Astrocyte (in vitro differentiated cells and primary cell): ENCODE data around the gene CCDC141. TPM values are rescaled to one million over a fixed set of nuclear protein-coding genes. Genes with fewer than 3 reads are reported as not detected.
A peak's percentile ranks its signal among the peaks of the same experiment; 100 is the strongest.

Experiments used
- DNase-seq: peaks from one replicate; pipeline ENCODE4 v3.0.0-alpha.2; 2010; ENCODE audit warnings: low read depth
- FAIRE-seq: peaks from 2 replicates; lab custom pipeline; 2011; peaks lifted over from hg19 to GRCh38; lab: Jason Lieb, UNC
- H2AFZ ChIP-seq: 2 replicates; pipeline ENCODE4 v1.6.0; 2012; ENCODE audit warnings: low read depth, low read length, inconsistent platforms
- H3K27ac ChIP-seq: 2 replicates; pipeline ENCODE4 v1.5.1; 2011; ENCODE audit warnings: low read depth, low read length, inconsistent platforms
- H3K27me3 ChIP-seq: 2 replicates; pipeline ENCODE4 v1.6.0; 2011; ENCODE audit warnings: low read length, inconsistent platforms; ENCODE audit not compliant: insufficient read depth
- H3K36me3 ChIP-seq: 2 replicates; pipeline ENCODE4 v1.5.1; 2011; ENCODE audit warnings: low read length, inconsistent platforms; ENCODE audit not compliant: insufficient read depth
- H3K4me1 ChIP-seq: 2 replicates; pipeline ENCODE4 v1.5.1; 2011; ENCODE audit warnings: low read length, inconsistent platforms; ENCODE audit not compliant: insufficient read depth
- H3K4me2 ChIP-seq: 2 replicates; pipeline ENCODE4 v1.6.0; 2012; ENCODE audit warnings: low read length, inconsistent platforms
- H3K4me3 ChIP-seq: 2 replicates; pipeline ENCODE4 v1.5.1; 2011; ENCODE audit warnings: low read depth, mild to moderate bottlenecking, low read length, inconsistent platforms; ENCODE audit not compliant: insufficient read depth
- H3K79me2 ChIP-seq: 2 replicates; pipeline ENCODE4 v1.6.0; 2012; ENCODE audit warnings: mild to moderate bottlenecking, low read length, inconsistent platforms; ENCODE audit not compliant: insufficient read depth
- H3K9ac ChIP-seq: 2 replicates; pipeline ENCODE4 v1.6.0; 2012; ENCODE audit warnings: mild to moderate bottlenecking, low read length, inconsistent platforms
- H3K9me3 ChIP-seq: 2 replicates; pipeline ENCODE4 v1.5.1; 2012; ENCODE audit warnings: low read depth, mild to moderate bottlenecking, low read length, inconsistent platforms; ENCODE audit not compliant: insufficient read depth
- H4K20me1 ChIP-seq: 2 replicates; pipeline ENCODE4 v1.6.0; 2012; ENCODE audit warnings: low read length, inconsistent platforms; ENCODE audit not compliant: insufficient read depth
- H3K27ac Mint-ChIP-seq: one replicate; pipeline ENCODE4 v1.8.0; 2021; ENCODE audit warnings: mild to moderate bottlenecking, mixed read lengths; ENCODE audit not compliant: unreplicated experiment
- H3K27me3 Mint-ChIP-seq: one replicate; pipeline ENCODE4 v1.8.0; 2021; ENCODE audit warnings: low read depth, mixed read lengths; ENCODE audit not compliant: unreplicated experiment
- H3K36me3 Mint-ChIP-seq: one replicate; pipeline ENCODE4 v1.8.0; 2021; ENCODE audit warnings: low read depth, mixed read lengths; ENCODE audit not compliant: unreplicated experiment
- H3K4me1 Mint-ChIP-seq: one replicate; pipeline ENCODE4 v1.8.0; 2021; ENCODE audit warnings: low read depth, mixed read lengths; ENCODE audit not compliant: unreplicated experiment
- H3K4me3 Mint-ChIP-seq: one replicate; pipeline ENCODE4 v1.8.0; 2021; ENCODE audit warnings: mild to moderate bottlenecking, moderate library complexity, mixed read lengths; ENCODE audit not compliant: unreplicated experiment
- H3K9me3 Mint-ChIP-seq: one replicate; pipeline ENCODE4 v1.8.0; 2021; ENCODE audit warnings: mild to moderate bottlenecking, mixed read lengths; ENCODE audit not compliant: unreplicated experiment
- CTCF ChIP-seq: IDR thresholded peaks from 2 replicates; pipeline ENCODE4 v1.5.1; 2011; ENCODE audit warnings: low read depth, mild to moderate bottlenecking, inconsistent platforms, low read length, moderate library complexity; ENCODE audit not compliant: insufficient read depth
- EZH2 ChIP-seq: IDR thresholded peaks from 2 replicates; pipeline ENCODE4 v1.6.1; 2012; ENCODE audit warnings: mild to moderate bottlenecking, low read length, inconsistent platforms; ENCODE audit not compliant: insufficient read depth
- total RNA-seq: library from RNA; stranded (reverse); gene quantifications from 2 replicates; pipeline ENCODE4 v1.2.1, GENCODE V29; 2021

Gene CCDC141
- total RNA-seq, 1 donor from 2014 or later: 0.18 TPM

- DNase-seq (no peak), FAIRE-seq (no peak)
- Histone ChIP-seq H3K36me3 (no peaks in the 10 kb centered on the region), H4K20me1 (no peaks in the 10 kb centered on the region), H3K27ac (no peak overlapping the region), H3K4me1 (peaks cover 5% of the 10 kb centered on the region), H3K27me3 (no peaks in the 10 kb centered on the region), H3K9ac (no peak overlapping the region), H3K4me2 (no peak overlapping the region), H2AFZ (no peak overlapping the region), H3K4me3 (no peak overlapping the region), H3K9me3 (no peaks in the 10 kb centered on the region), H3K79me2 (no peaks in the 10 kb centered on the region)
- Mint-ChIP-seq H3K4me1 (no peaks in the 10 kb centered on the region), H3K36me3 (no peaks in the 10 kb centered on the region), H3K9me3 (no peaks in the 10 kb centered on the region), H3K4me3 (no peak overlapping the region), H3K27me3 (no peaks in the 10 kb centered on the region), H3K27ac (no peak overlapping the region)
- TF ChIP-seq CTCF: no peak
- TF ChIP-seq EZH2: no peak
Observed at GRCh38 chr2:178827111-178827510, 222.8 kb downstream of the CCDC141 start.

- Histone ChIP-seq H3K36me3 (no peaks in the 10 kb centered on the region), H3K27ac (no peak overlapping the region), H2AFZ (no peak overlapping the region), H3K79me2 (no peaks in the 10 kb centered on the region), H3K9ac (no peak overlapping the region), H4K20me1 (no peaks in the 10 kb centered on the region), H3K9me3 (no peaks in the 10 kb centered on the region), H3K4me3 (no peak overlapping the region), H3K4me2 (peak overlapping the region; percentile 6), H3K4me1 (peaks cover 5% of the 10 kb centered on the region), H3K27me3 (no peaks in the 10 kb centered on the region)
- peak; percentile 39 for FAIRE-seq
- TF ChIP-seq EZH2: no peak
- no peak for TF ChIP-seq CTCF
- H3K36me3 Mint-ChIP-seq: no peaks in the 10 kb centered on the region
- H3K4me1 Mint-ChIP-seq: peaks cover under 1% of the 10 kb centered on the region
- no peaks in the 10 kb centered on the region for H3K9me3 Mint-ChIP-seq
- no peak overlapping the region for H3K4me3 Mint-ChIP-seq
- no peak overlapping the region for H3K27ac Mint-ChIP-seq
- H3K27me3 Mint-ChIP-seq: no peaks in the 10 kb centered on the region
- peak; percentile 79 for DNase-seq
Observed at GRCh38 chr2:178825183-178825582, 224.8 kb downstream of the CCDC141 start.

GRCh38 chr2:178824181-178824580 is 225.8 kb downstream of the CCDC141 start:
- H3K4me1 ChIP-seq: peaks cover 10% of the 10 kb centered on the region
- no peak overlapping the region for H3K4me3 ChIP-seq
- H3K9ac ChIP-seq: no peak overlapping the region
- H2AFZ ChIP-seq: no peak overlapping the region
- H3K27ac ChIP-seq: no peak overlapping the region
- no peaks in the 10 kb centered on the region for H3K27me3 Mint-ChIP-seq
- FAIRE-seq (no peak), DNase-seq (no peak)
- TF ChIP-seq CTCF (no peak), EZH2 (no peak)
- H3K9me3 ChIP-seq: no peaks in the 10 kb centered on the region
- H3K79me2 ChIP-seq: no peaks in the 10 kb centered on the region
- H3K36me3 ChIP-seq: no peaks in the 10 kb centered on the region
- peaks cover 4% of the 10 kb centered on the region for H3K4me1 Mint-ChIP-seq
- H3K9me3 Mint-ChIP-seq: no peaks in the 10 kb centered on the region
- no peaks in the 10 kb centered on the region for H3K27me3 ChIP-seq
- no peak overlapping the region for H3K27ac Mint-ChIP-seq
- H4K20me1 ChIP-seq: no peaks in the 10 kb centered on the region
- H3K36me3 Mint-ChIP-seq: no peaks in the 10 kb centered on the region
- H3K4me2 ChIP-seq: no peak overlapping the region
- H3K4me3 Mint-ChIP-seq: no peak overlapping the region
